OCI-LY7 (cell line): ENCODE measurements around the gene ABCB9. TPM values are rescaled to one million over a fixed set of nuclear protein-coding genes. Genes with fewer than 3 reads are reported as not detected.

Source experiments
- BruUV-seq: library from RNA; stranded (reverse); fragments of 400-500 nt; replicated peaks from 2 replicates; lab custom pipeline; 2021; lab: Mats Ljungman, UMichigan
- CTCF ChIA-PET: fragments of 300-600 bp; sonication (Branson Sonifier 250); formaldehyde crosslinking; loops from one replicate; lab custom pipeline; 2022; ENCODE audit warnings: antibody characterized with exemption; ENCODE audit not compliant: unreplicated experiment; lab: Charles Lee
- POLR2A ChIA-PET: fragments of 300-600 bp; sonication (Branson Sonifier 250); formaldehyde crosslinking; loops from one replicate; lab custom pipeline; 2022; ENCODE audit warnings: antibody characterized with exemption; lab: Charles Lee
- DNase-seq: peaks from one replicate; pipeline ENCODE4 v3.0.0-alpha.2; 2015; ENCODE audit warnings: low spot score
- H2AFZ ChIP-seq: fragments of 200-600 bp; sonication (generic), shearing (Covaris generic); 2 replicates; pipeline ENCODE4 v1.6.1; 2014; ENCODE audit warnings: mild to moderate bottlenecking, antibody characterized with exemption, low read length, moderate library complexity
- H3K27ac ChIP-seq: fragments of 200-600 bp; sonication (generic); 2 replicates; pipeline ENCODE4 v1.5.1; 2014; ENCODE audit warnings: mixed run types, low read depth, mild to moderate bottlenecking, moderate library complexity, low read length, inconsistent platforms; ENCODE audit not compliant: poor library complexity, severe bottlenecking
- H3K36me3 ChIP-seq: fragments of 200-600 bp; sonication (generic); 2 replicates; pipeline ENCODE4 v1.6.1; 2014; ENCODE audit warnings: mild to moderate bottlenecking, antibody characterized with exemption, low read length, moderate library complexity, mixed read lengths; ENCODE audit not compliant: insufficient read depth
- H3K4me1 ChIP-seq: fragments of 200-600 bp; sonication (generic); 2 replicates; pipeline ENCODE4 v1.5.1; 2014; ENCODE audit warnings: mild to moderate bottlenecking, low read length; ENCODE audit not compliant: insufficient read depth, poor library complexity, severe bottlenecking
- H3K4me2 ChIP-seq: fragments of 200-600 bp; sonication (generic); 2 replicates; pipeline ENCODE4 v1.6.1; 2014; ENCODE audit warnings: mild to moderate bottlenecking, low read length
- H3K4me3 ChIP-seq: fragments of 200-600 bp; sonication (generic); 2 replicates; pipeline ENCODE4 v1.5.1; 2014; ENCODE audit warnings: mild to moderate bottlenecking, low read depth, low read length; ENCODE audit not compliant: poor library complexity, severe bottlenecking
- H3K79me2 ChIP-seq: fragments of 200-600 bp; sonication (generic); 2 replicates; pipeline ENCODE4 v1.6.1; 2016; ENCODE audit warnings: low read depth, mild to moderate bottlenecking, low read length, moderate library complexity, mixed read lengths; ENCODE audit not compliant: insufficient read depth
- H3K9me2 ChIP-seq: fragments of 200-600 bp; sonication (generic); 2 replicates; pipeline ENCODE4 v1.6.1; 2016; ENCODE audit warnings: mild to moderate bottlenecking, low read length, mixed read lengths; ENCODE audit not compliant: insufficient read depth
- H3K9me3 ChIP-seq: fragments of 200-600 bp; sonication (generic); 2 replicates; pipeline ENCODE4 v1.6.1; 2014; ENCODE audit warnings: mild to moderate bottlenecking, mixed run types, low read length, mixed read lengths
- H4K20me1 ChIP-seq: fragments of 200-600 bp; sonication (generic); 2 replicates; pipeline ENCODE4 v1.6.1; 2014; ENCODE audit warnings: mild to moderate bottlenecking, antibody characterized with exemption, low read length, moderate library complexity, mixed read lengths; ENCODE audit not compliant: insufficient read depth
- EZH2phosphoT487 ChIP-seq: fragments of 200-600 bp; sonication (generic); IDR thresholded peaks from 2 replicates; pipeline ENCODE4 v1.6.1; 2018; ENCODE audit warnings: low read depth, borderline replicate concordance, mild to moderate bottlenecking, mixed run types, antibody characterized with exemption, low read length, moderate library complexity, mixed read lengths
- intact Hi-C: fragments of 100-400 bp; cut with micrococcal nuclease; formaldehyde crosslinking; loops from one replicate; pipeline ENCODE4 v1.10.0; 2022; ENCODE audit not compliant: unreplicated experiment
- total RNA-seq, 2 experiments: library from RNA; depleted of rRNA in 1 of 2; stranded (reverse); fragments of >200 nt in 1 of 2; shearing (Covaris generic) in 1 of 2; gene quantifications; 2 replicates each; pipeline ENCODE4 v1.2.3, GENCODE V29; 2014 to 2022
- TF ChIP-seq, protein P1 (sequence below): fragments of 200-600 bp; sonication (generic); conservative IDR thresholded peaks from 2 replicates; pipeline ENCODE4 v1.5.1; 2014; ENCODE audit warnings: mild to moderate bottlenecking, antibody characterized with exemption, low read length, moderate library complexity, mixed read lengths

ABCB9 gene
- total RNA-seq, 2 experiments from 2014 or later = 4.0 to 7.9 TPM

DNA sequence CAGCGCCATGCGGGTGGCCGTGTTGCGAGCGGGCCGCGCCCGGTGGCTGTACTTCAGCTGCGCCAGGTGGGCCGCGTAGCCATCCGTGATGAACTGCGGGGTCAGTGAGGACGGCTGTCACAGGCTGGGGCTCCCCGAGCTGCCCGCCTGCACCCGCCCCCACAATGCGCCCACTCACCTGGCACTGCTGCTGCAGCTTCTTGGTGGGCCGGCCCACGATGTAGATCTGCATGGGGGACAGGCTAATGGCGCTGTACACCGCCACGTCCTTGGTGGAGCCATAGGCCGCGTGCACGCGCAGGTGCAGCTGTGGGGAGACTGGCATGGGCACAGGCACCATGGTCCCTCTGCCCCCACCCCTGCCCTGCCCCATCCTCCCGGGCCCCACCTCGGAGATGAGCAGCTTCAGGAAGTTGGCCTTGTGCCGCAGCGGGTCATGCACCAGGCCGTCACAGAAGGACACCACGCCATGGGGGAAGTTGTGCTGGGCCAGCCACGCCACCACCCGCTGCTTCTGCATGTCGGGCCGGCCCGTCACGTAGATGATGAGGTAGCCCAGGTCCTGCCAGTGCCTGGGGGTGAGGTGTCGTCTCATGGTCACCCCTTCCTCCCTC is 20.1 kb upstream of the ABCB9 start:
- no peak for DNase-seq
- CTCF ChIA-PET = no interaction called here
- no peak overlapping the region for H3K27ac ChIP-seq
- no peaks in the 10 kb centered on the region for H3K9me3 ChIP-seq
- BruUV-seq = no TSS peak
- intact Hi-C loops = no loop called here
- no peaks in the 10 kb centered on the region for H3K9me2 ChIP-seq
- no peaks in the 10 kb centered on the region for H4K20me1 ChIP-seq
- H3K36me3 ChIP-seq = peaks cover 31% of the 10 kb centered on the region
- H3K4me2 ChIP-seq = no peak overlapping the region
- H3K4me3 ChIP-seq = no peak overlapping the region
- H3K79me2 ChIP-seq = peaks cover 10% of the 10 kb centered on the region; the same call in 1 of the 2 replicates
- POLR2A ChIA-PET = no interaction called here
- no peak overlapping the region for H2AFZ ChIP-seq
- TF ChIP-seq, protein P1, sequence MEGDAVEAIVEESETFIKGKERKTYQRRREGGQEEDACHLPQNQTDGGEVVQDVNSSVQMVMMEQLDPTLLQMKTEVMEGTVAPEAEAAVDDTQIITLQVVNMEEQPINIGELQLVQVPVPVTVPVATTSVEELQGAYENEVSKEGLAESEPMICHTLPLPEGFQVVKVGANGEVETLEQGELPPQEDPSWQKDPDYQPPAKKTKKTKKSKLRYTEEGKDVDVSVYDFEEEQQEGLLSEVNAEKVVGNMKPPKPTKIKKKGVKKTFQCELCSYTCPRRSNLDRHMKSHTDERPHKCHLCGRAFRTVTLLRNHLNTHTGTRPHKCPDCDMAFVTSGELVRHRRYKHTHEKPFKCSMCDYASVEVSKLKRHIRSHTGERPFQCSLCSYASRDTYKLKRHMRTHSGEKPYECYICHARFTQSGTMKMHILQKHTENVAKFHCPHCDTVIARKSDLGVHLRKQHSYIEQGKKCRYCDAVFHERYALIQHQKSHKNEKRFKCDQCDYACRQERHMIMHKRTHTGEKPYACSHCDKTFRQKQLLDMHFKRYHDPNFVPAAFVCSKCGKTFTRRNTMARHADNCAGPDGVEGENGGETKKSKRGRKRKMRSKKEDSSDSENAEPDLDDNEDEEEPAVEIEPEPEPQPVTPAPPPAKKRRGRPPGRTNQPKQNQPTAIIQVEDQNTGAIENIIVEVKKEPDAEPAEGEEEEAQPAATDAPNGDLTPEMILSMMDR = no peak
- no peak for TF ChIP-seq EZH2phosphoT487
- peaks cover 32% of the 10 kb centered on the region for H3K4me1 ChIP-seq

DNA sequence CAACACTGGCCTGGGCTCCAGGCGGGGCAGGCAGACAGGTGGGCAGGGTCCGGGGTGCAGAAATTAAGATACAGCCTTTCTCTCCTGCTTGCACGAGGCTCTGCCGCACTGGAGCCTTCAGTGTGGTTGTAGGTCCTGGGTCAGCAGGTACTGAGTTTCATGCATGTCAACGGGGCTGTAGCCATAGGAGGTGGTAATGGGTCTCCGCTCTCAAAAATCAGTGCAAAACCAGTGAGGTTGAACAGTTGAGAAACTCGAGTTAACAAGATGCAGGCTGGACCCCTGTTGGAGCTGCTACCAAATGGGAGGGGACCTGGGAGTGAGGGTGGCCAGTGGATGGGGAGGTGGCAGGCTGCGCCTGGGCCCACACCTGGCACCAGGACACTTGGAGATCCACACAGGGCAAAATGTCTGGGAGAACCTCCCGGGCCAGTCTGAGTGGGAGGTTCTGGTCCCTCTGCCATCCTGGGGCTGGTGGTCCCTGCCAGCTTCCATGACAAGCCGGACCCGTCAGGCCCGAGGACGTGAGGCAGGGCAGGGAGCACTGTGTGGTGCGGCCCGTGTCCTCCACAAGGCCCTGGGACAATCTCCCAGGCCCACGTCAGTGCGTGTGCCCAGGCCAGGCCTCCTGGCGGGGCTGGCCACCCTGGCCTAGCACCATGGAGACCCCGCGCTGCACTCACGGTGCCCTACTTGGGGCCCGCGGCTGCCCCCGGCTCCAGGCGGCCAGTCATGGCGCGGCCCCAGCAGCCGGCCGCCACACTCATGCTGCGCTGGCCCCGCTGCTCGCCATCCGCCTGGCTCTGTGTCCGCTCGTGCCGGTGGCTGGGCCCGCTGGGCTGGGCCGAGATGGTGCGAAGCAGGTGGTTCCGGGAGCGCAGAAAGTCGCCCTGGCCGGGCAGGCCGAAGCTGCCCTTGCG is 19.3 kb upstream of the ABCB9 start:
- Histone ChIP-seq H3K4me3 (no peak overlapping the region), H3K4me1 (peaks cover 32% of the 10 kb centered on the region), H3K27ac (no peak overlapping the region), H3K9me2 (no peaks in the 10 kb centered on the region), H2AFZ (no peak overlapping the region), H3K36me3 (peaks cover 31% of the 10 kb centered on the region), H4K20me1 (no peaks in the 10 kb centered on the region), H3K9me3 (no peaks in the 10 kb centered on the region), H3K79me2 (peaks cover 17% of the 10 kb centered on the region; the same call in 1 of the 2 replicates), H3K4me2 (no peak overlapping the region)
- no peak for DNase-seq
- BruUV-seq = no TSS peak
- CTCF ChIA-PET = no interaction called here
- POLR2A ChIA-PET = no interaction called here
- intact Hi-C loops = no loop called here
- TF ChIP-seq EZH2phosphoT487 = no peak
- TF ChIP-seq, protein P1 = no peak
